ENCODE data around the gene ZFAND3. TPM values are rescaled to one million over a fixed set of nuclear protein-coding genes. Genes with fewer than 3 reads are reported as not detected.

The ZFAND3 gene
- total and polyA plus RNA-seq, 9 donors = 16.6 to 220 (median 51.9) TPM

- no peak overlapping the region for H3K27ac ChIP-seq
- 90 to 94% (median 91%) methylated on average over 14 of the region's 14 CpGs for WGBS, 3 donors
- H3K9me3 ChIP-seq = no peaks in the 10 kb centered on the region
- H3K36me3 ChIP-seq = no peaks in the 10 kb centered on the region
- no peaks in the 10 kb centered on the region for H3K4me1 ChIP-seq (ENCODE audit: insufficient read depth)
- H3K27me3 ChIP-seq = no peaks in the 10 kb centered on the region
- TF ChIP-seq POLR2A (IDR thresholded peaks at IDR 0.05) (no peak), EP300 (IDR thresholded peaks at IDR 0.05) (no peak)
- no peak overlapping the region for H3K4me3 ChIP-seq
- peak in 1 of 5 donors; percentile 10 for DNase-seq
- intact Hi-C loops (cut with DNase I) = no loop called here
Observed at GRCh38 chr6:38177882-38178583, 358.5 kb downstream of the ZFAND3 start.

GRCh38 chr6:38178584-38178886 is 359.0 kb downstream of the ZFAND3 start:
- intact Hi-C loops (cut with DNase I) = no loop called here
- TF ChIP-seq CTCF (IDR thresholded peaks at IDR 0.05) (no peak), POLR2A (IDR thresholded peaks at IDR 0.05) (no peak), EP300 (IDR thresholded peaks at IDR 0.05) (no peak)
- Histone ChIP-seq H3K27me3 (no peaks in the 10 kb centered on the region), H3K9me3 (no peaks in the 10 kb centered on the region), H3K4me3 (no peak overlapping the region), H3K4me1 (ENCODE audit: insufficient read depth) (no peaks in the 10 kb centered on the region), H3K27ac (no peak overlapping the region), H3K36me3 (no peaks in the 10 kb centered on the region)
- 91 to 95% (median 93%) methylated on average over 2 of the region's 2 CpGs for WGBS, 3 donors
- DNase-seq = no peak

- Histone ChIP-seq H3K36me3 (no peaks in the 10 kb centered on the region), H3K4me3 (no peak overlapping the region), H3K27ac (no peak overlapping the region), H3K27me3 (no peaks in the 10 kb centered on the region), H3K4me1 (ENCODE audit: insufficient read depth) (no peaks in the 10 kb centered on the region), H3K9me3 (no peaks in the 10 kb centered on the region)
- WGBS, 3 donors = 96 to 97% (median 97%) methylated on average over 7 of the region's 7 CpGs
- no peak for TF ChIP-seq EP300 (IDR thresholded peaks at IDR 0.05)
- no peak for TF ChIP-seq POLR2A (IDR thresholded peaks at IDR 0.05)
- no peak for TF ChIP-seq CTCF (IDR thresholded peaks at IDR 0.05)
- intact Hi-C loops (cut with DNase I) = no loop called here
- DNase-seq = peak in 3 of 5 donors; percentile 3 to 7 (median 5)
Observed at GRCh38 chr6:38179300-38179699, 359.8 kb downstream of the ZFAND3 start.

DNA sequence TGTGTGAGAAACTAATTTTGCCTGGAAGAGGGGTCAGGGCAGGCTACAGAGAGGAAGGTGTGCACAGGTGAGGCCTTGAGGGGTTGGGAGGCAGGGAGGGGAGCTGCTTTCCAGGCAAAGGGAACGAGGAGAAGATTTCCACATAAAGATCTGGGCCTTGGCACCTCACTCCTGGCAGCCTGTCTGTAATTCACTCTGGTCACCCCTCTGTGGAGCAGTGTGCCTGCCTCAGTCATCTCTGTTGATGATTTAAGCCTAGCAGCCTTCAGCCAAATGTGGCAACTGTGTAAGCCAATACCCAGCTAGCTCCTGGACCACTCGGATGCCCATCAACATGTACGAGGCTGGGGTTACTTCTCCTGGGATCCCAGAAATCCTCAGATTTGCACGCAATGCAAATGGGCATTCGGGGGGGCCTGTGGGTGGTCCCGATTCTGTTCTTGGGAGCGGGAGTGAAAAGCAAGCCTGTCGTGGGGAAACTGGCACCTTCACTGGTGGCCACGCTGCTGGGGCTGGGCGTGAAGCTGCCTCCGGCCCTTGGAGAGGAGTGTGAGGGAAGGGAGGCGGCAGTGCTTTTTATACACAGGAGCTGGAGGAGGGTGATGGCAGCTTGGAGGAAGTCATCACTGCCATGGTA is 360.4 kb downstream of the ZFAND3 start:
- Histone ChIP-seq H3K9me3 (no peaks in the 10 kb centered on the region), H3K36me3 (no peaks in the 10 kb centered on the region), H3K27ac (no peak overlapping the region), H3K4me1 (ENCODE audit: insufficient read depth) (no peaks in the 10 kb centered on the region), H3K27me3 (no peaks in the 10 kb centered on the region), H3K4me3 (no peak overlapping the region)
- WGBS, 3 donors = 86 to 91% (median 87%) methylated on average over 12 of the region's 12 CpGs
- intact Hi-C loops (cut with DNase I) = no loop called here
- TF ChIP-seq CTCF (IDR thresholded peaks at IDR 0.05) = no peak
- TF ChIP-seq EP300 (IDR thresholded peaks at IDR 0.05) = no peak
- no peak for TF ChIP-seq POLR2A (IDR thresholded peaks at IDR 0.05)
- peak in 2 of 5 donors; percentile 7 to 9 for DNase-seq

DNA sequence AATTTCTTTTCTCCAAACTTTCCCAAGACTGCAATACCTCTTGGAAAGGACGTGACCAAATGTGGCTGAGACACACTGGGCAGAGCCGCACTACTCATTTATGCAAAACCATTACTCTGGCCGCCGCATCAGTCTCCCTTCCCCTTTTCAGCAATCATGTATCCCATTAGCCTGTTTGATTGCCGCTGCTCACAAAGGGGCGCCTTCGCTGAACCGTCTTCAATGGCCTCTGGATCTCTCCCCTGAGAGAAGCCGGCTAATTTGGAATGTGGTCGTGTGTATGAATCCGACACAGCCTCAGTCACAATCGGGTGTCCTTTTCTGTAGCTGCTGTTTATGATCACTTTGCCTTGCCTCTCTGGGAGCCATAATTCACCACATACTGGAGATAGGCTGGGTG is 361.1 kb downstream of the ZFAND3 start:
- Histone ChIP-seq H3K9me3 (no peaks in the 10 kb centered on the region), H3K4me1 (ENCODE audit: insufficient read depth) (no peaks in the 10 kb centered on the region), H3K27ac (no peak overlapping the region), H3K4me3 (no peak overlapping the region), H3K36me3 (no peaks in the 10 kb centered on the region), H3K27me3 (no peaks in the 10 kb centered on the region)
- DNase-seq = peak in 3 of 5 donors; percentile 4 to 8 (median 5)
- no peak for TF ChIP-seq CTCF (IDR thresholded peaks at IDR 0.05)
- TF ChIP-seq POLR2A (IDR thresholded peaks at IDR 0.05) = no peak
- TF ChIP-seq EP300 (IDR thresholded peaks at IDR 0.05) = no peak
- intact Hi-C loops (cut with DNase I) = no loop called here
- WGBS, 3 donors = 90 to 96% (median 94%) methylated on average over 12 of the region's 12 CpGs
